Erythroblast (primary cell): ENCODE measurements around the gene SOX11.

Experiments used
- DNase-seq, 2 experiments: peaks; one replicate each; lab custom pipeline; 2025; lab: John Stamatoyannopoulos, UW
- GATA1 ChIP-seq: IDR thresholded peaks from 2 replicates; pipeline ENCODE4 v1.6.1; 2011; ENCODE audit warnings: low read depth, mild to moderate bottlenecking, control low read depth, low read length, moderate library complexity
- POLR2A ChIP-seq: IDR thresholded peaks from 2 replicates; pipeline ENCODE4 v1.6.1; 2011; ENCODE audit warnings: mild to moderate bottlenecking, low read length

Gene SOX11

GRCh38 chr2:5696945-5697521 lies 4.8 kb downstream of the SOX11 start:
- TF ChIP-seq POLR2A (no peak), GATA1 (no peak)
- DNase-seq: no peak

GRCh38 chr2:5697562-5697961 lies 5.4 kb downstream of the SOX11 start:
- TF ChIP-seq POLR2A (no peak), GATA1 (no peak)
- no peak for DNase-seq

GRCh38 chr2:5698134-5698533 lies 6.0 kb downstream of the SOX11 start:
- no peak for DNase-seq
- TF ChIP-seq GATA1 (no peak), POLR2A (no peak)

DNA sequence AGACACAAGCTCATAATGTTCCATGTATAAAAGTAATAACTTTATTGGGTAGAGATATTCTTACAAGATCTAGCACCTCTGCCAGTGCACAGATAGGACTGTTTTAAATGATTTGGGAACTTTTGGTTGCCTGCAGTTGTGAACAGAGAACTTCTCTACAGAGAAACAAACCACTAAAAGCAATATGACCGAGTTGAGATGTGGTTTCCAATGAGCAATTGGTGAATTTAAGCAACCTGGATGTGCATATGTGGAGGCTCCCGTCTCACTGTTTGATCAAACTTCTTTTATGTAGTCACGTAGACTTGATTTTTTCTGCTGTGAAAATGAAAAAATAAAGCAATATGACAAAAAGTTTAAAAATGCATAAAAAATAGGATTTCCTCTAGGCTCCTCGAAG lies 7.8 kb downstream of the SOX11 start:
- TF ChIP-seq POLR2A: no peak
- TF ChIP-seq GATA1: no peak
- no peak for DNase-seq

GRCh38 chr2:5700551-5700950 lies 8.4 kb downstream of the SOX11 start:
- TF ChIP-seq POLR2A (no peak), GATA1 (no peak)
- no peak for DNase-seq

- no peak for TF ChIP-seq POLR2A
- no peak for TF ChIP-seq GATA1
- no peak for DNase-seq
These were observed 9.1 kb downstream of the SOX11 start for GRCh38 chr2:5701266-5701665.

DNA sequence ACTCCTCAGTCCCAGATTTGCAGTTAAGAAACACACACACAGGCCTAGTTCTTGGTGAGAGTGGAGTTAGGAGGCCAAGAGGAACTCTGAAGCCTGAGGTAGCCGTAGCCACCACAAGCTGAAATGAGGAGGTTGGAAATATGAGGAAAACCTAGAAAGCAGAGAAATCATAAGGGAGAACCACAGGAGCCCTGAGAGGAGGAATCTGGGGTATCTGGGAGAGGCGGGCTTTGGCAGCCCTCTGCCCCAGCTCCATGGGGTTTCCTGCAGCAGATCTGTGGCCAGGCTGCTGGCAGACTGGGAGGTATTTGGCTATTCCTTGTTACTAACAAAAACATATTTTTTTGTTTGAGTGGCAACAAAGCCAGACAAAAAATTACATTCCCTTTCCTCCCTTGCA lies 11.0 kb downstream of the SOX11 start:
- no peak for DNase-seq
- no peak for TF ChIP-seq GATA1

- no peak for DNase-seq
- TF ChIP-seq GATA1: no peak
- no peak for TF ChIP-seq POLR2A
These were observed 13.3 kb downstream of the SOX11 start for GRCh38 chr2:5705490-5705889.

DNA sequence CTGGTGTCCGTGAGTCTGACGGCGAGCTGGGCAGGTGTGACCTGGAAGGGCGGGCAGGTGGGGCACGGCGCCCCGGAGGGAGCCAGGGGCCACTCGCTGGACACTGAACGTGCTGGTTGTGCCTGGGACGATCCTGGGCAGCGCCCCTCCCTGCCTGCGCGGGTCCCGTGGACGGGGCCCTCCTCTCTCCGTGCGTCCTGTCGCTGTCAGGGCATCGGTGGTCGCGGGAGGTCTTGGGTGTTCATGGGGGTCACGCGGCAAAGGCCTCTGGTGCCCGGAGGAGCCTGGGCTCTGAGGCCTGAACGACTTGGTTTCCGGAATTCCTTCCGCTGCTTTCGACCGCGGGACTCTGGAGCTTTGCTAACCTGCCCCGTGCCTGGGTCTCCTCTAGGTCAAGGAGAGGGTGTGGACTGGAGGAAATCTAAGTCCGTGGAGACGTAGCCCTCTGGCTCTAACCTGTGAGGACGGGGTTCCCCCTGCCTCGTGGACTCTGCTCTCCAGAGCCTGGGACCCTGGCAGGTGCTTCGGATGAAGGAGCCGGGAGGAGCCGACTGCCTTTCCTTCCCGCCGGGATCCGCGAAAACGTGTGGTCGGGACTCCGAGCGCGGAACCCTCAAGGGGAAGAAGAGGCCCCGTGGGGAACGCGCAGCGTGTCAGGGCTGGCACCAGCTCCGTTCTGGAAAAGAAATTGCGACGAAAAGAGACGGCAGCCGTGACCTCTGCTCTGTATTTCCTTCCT lies 14.7 kb downstream of the SOX11 start:
- DNase-seq: no peak
- TF ChIP-seq GATA1: no peak
- TF ChIP-seq POLR2A: no peak

DNA sequence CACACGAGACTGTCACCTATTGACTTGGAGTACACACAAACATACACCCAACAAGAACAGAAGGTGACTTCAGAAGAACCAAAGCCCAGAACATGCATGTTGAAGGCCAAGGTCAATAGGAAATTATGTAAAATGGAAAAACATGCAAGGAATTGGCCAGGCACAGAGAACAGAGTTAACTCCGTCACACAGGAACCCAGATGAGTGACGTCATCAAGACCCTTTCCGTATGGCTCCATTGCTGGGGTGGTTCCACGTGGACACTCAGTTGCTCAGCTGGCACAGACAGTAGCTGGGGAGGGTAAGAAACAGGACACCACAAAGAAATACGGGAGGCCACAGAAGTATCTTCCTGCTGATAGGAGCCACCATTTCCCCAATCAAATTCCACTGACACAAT lies 18.4 kb downstream of the SOX11 start:
- TF ChIP-seq GATA1: no peak
- TF ChIP-seq POLR2A: no peak
- DNase-seq: no peak

DNA sequence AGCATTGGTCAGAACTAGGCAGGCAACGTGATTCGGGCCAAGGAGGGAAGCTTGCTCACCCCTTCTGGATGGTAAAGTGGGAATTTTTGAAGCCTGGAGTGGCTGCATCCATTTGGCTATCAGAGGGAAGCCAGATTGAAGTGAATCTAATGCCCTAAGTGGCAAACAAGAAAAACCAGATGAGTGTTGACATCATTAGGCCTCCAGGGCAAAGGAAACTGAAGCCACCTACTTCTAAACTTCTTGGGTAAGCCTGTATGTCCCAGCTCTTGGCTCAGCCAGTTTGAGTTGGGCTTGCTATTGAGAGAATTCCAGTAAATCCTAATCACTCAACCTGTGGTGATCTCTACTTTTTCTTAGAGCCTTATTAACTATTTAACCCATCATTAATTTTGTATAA lies 20.9 kb downstream of the SOX11 start:
- DNase-seq: no peak
- TF ChIP-seq GATA1 (no peak), POLR2A (no peak)

GRCh38 chr2:5719629-5720334 lies 27.6 kb downstream of the SOX11 start:
- no peak for DNase-seq
- no peak for TF ChIP-seq POLR2A
- TF ChIP-seq GATA1: no peak

- no peak for DNase-seq
These were observed 28.2 kb downstream of the SOX11 start for GRCh38 chr2:5720426-5720825.

GRCh38 chr2:5722236-5722635 lies 30.1 kb downstream of the SOX11 start:
- TF ChIP-seq GATA1 (no peak), POLR2A (no peak)
- DNase-seq: no peak

More at GRCh38 chr2:5720426-5720825, 28.2 kb downstream of the SOX11 start:
- no peak for TF ChIP-seq POLR2A
- TF ChIP-seq GATA1: no peak
